NCI-H510A treated with DMSO at 0.1 percent for 48 hours (cell line): ENCODE data around the gene GUCY1A1.
"Not testable (repeated sequence)": the region's sequence is repeated elsewhere in the genome, so short reads cannot be mapped to it uniquely, and the experiment has no call there.

Experiments
- DNase-seq: peaks from one replicate; lab custom pipeline; 2025; lab: John Stamatoyannopoulos, UW

Gene GUCY1A1

GRCh38 chr4:155666344-155667221, at the start of gene GUCY1A1:
TSS of gene GUCY1A1 (plus strand) at chr4:155666848. CDS start at chr4:155696868, 30,020 bp downstream.
- DNase-seq, result peak; percentile 37

- no peak for DNase-seq
These were observed 49.4 kb upstream of the GUCY1A1 start for GRCh38 chr4:155617296-155617695.

- no peak for DNase-seq
These were observed 48.3 kb upstream of the GUCY1A1 start for GRCh38 chr4:155618183-155618838.

GRCh38 chr4:155620637-155621036, 46.0 kb upstream of the GUCY1A1 start:
- DNase-seq, result no peak

- DNase-seq, result no peak
These were observed 42.2 kb upstream of the GUCY1A1 start for GRCh38 chr4:155624478-155624877.

GRCh38 chr4:155626561-155626960, 40.1 kb upstream of the GUCY1A1 start:
- DNase-seq, result no peak

- no peak for DNase-seq
These were observed 37.3 kb upstream of the GUCY1A1 start for GRCh38 chr4:155629183-155629825.

- DNase-seq, result no peak
These were observed 36.7 kb upstream of the GUCY1A1 start for GRCh38 chr4:155629956-155630355.

- DNase-seq, result no peak
These were observed 34.3 kb upstream of the GUCY1A1 start for GRCh38 chr4:155632310-155632840.

GRCh38 chr4:155638195-155638965, 28.3 kb upstream of the GUCY1A1 start:
- DNase-seq, result no peak

- no peak for DNase-seq
These were observed 26.7 kb upstream of the GUCY1A1 start for GRCh38 chr4:155639704-155640523.

GRCh38 chr4:155640751-155641150, 25.9 kb upstream of the GUCY1A1 start:
- no peak for DNase-seq

GRCh38 chr4:155643087-155643486, 23.6 kb upstream of the GUCY1A1 start:
- no peak for DNase-seq

GRCh38 chr4:155646001-155646400, 20.6 kb upstream of the GUCY1A1 start:
- no peak for DNase-seq

GRCh38 chr4:155650785-155651184, 15.9 kb upstream of the GUCY1A1 start:
- DNase-seq, result not testable (repeated sequence)

- DNase-seq, result no peak
These were observed 13.6 kb upstream of the GUCY1A1 start for GRCh38 chr4:155653052-155653451.

- DNase-seq, result no peak
These were observed 10.6 kb upstream of the GUCY1A1 start for GRCh38 chr4:155656025-155656424.

- no peak for DNase-seq
These were observed 9.5 kb upstream of the GUCY1A1 start for GRCh38 chr4:155657169-155657568.

GRCh38 chr4:155657985-155658680, 8.5 kb upstream of the GUCY1A1 start:
- DNase-seq, result no peak

- DNase-seq, result no peak
These were observed 8.0 kb upstream of the GUCY1A1 start for GRCh38 chr4:155658681-155659064.
